ENCODE data around the gene ICA1L.

GRCh38 chr2:202771741-202772460 is 99.7 kb downstream of the ICA1L start:
- TF ChIP-seq POLR2A (IDR thresholded peaks at IDR 0.05; ENCODE audit: low read depth, low read length) (no peak), TAF1 (IDR thresholded peaks at IDR 0.05; ENCODE audit: borderline replicate concordance, low read depth, low read length) (no peak)

All from GM12892 (cell line).